Gastrocnemius medialis (tissue), 4 donors: ENCODE results near the gene PEX16. TPM values are rescaled to one million over a fixed set of nuclear protein-coding genes. Genes with fewer than 3 reads are reported as not detected.
A peak's percentile ranks its signal among the peaks of the same experiment; 100 is the strongest.

ENCODE experiments used
- ATAC-seq, 2 donors: fragments of 150-250 bp; one replicate each; pipeline ENCODE4 v1.9.1; 2016
- DNase-seq, 2 donors: peaks; one replicate each; pipeline ENCODE4 v3.0.0-alpha.2; 2019
- H3K27ac ChIP-seq, 4 donors: fragments of 200-600 bp; sonication (generic); 1 replicate in 1 of 4; 2 replicates in 3 of 4; pipeline ENCODE4 v1.5.1; 2016 to 2018; ENCODE audit warnings: mild to moderate bottlenecking in 2 of 4, moderate library complexity in 1 of 4
- H3K27me3 ChIP-seq, 3 donors: fragments of 200-600 bp; sonication (generic) in 2 of 3; 1 replicate in 1 of 3; 2 replicates in 2 of 3; pipeline versions ENCODE4 v1.5.1 to v1.6.0; 2016 to 2019; ENCODE audit warnings: mild to moderate bottlenecking in 1 of 3, moderate library complexity in 1 of 3
- H3K36me3 ChIP-seq, 2 donors: fragments of 200-600 bp; sonication (generic) in 1 of 2; one replicate each; pipeline ENCODE4 v1.5.1; 2017 to 2018
- H3K4me1 ChIP-seq, 2 donors: fragments of 200-600 bp; sonication (generic) in 1 of 2; one replicate each; pipeline ENCODE4 v1.5.1; 2016 to 2017; ENCODE audit warnings: mild to moderate bottlenecking in 2 of 2
- H3K4me3 ChIP-seq, 4 donors: fragments of 200-600 bp; sonication (generic) in 3 of 4; 1 replicate in 1 of 4; 2 replicates in 3 of 4; pipeline ENCODE4 v1.5.1; 2016 to 2019; ENCODE audit warnings: mild to moderate bottlenecking in 2 of 4
- H3K9me3 ChIP-seq, 3 donors: fragments of 200-600 bp; sonication (generic) in 2 of 3; 1 replicate in 1 of 3; 2 replicates in 2 of 3; pipeline ENCODE4 v1.5.1; 2016 to 2019
- POLR2A ChIP-seq, 2 donors: fragments of 450-650 bp; IDR thresholded peaks; one replicate each; pipeline ENCODE4 v1.6.1; 2017; ENCODE audit warnings: antibody characterized with exemption in 2 of 2, mild to moderate bottlenecking in 2 of 2, moderate library complexity in 2 of 2
- in situ Hi-C, 4 donors: fragments of 200-750 bp; cut with MboI; loops; one replicate each; pipeline versions ENCODE4 v1.15.0 to v1.8.0; 2017; ENCODE audit warnings: low sequenced_read_pairs in 4 of 4
- intact Hi-C: fragments of 100-400 bp; cut with DNase I; formaldehyde crosslinking; loops from one replicate; pipeline ENCODE4 v1.15.1; 2023; ENCODE audit warnings: low total_unique reads
- total RNA-seq, 4 donors: library from RNA; depleted of rRNA; stranded (reverse); fragments of >200 nt; gene quantifications; one replicate each; pipeline versions ENCODE4 v1.1.0 to v1.2.3, GENCODE V29; 2016
- TF ChIP-seq, protein P1 (sequence below), 5 experiments: fragments of 450-650 bp in 3 of 5; fragments of 200-600 bp in 2 of 5; sonication (generic) in 2 of 5; IDR thresholded peaks in 4 of 5; conservative IDR thresholded peaks in 1 of 5; 1 replicate in 4 of 5; 2 replicates in 1 of 5; pipeline ENCODE4 v1.5.1; 2016 to 2019; ENCODE audit warnings: antibody characterized with exemption in 5 of 5, mild to moderate bottlenecking in 3 of 5, moderate library complexity in 3 of 5

PEX16 gene
- total RNA-seq, 4 donors from 2014 or later: 18.5 to 27.2 (median 20.5) TPM

DNA sequence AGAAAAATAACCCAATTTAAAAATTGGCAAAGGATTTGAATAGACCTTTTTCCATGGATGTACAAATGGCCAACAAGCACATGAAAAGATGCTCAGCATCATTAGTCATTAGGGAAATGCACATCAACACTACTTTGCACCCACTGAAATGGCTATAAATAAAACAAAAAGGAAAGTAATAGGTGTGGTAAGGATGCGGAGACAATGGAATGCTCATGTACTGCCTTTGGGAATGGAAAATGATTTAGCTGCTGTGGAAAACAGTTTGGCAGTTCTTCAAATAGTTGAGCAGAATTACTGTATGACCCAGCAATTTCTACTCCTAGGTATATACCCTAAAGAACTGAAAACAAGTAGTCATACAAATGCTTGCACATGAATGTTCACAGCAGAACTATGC is 42.2 kb upstream of the PEX16 start:
- no peak for TF ChIP-seq POLR2A (IDR thresholded peaks at IDR 0.05)
- TF ChIP-seq, protein P1, sequence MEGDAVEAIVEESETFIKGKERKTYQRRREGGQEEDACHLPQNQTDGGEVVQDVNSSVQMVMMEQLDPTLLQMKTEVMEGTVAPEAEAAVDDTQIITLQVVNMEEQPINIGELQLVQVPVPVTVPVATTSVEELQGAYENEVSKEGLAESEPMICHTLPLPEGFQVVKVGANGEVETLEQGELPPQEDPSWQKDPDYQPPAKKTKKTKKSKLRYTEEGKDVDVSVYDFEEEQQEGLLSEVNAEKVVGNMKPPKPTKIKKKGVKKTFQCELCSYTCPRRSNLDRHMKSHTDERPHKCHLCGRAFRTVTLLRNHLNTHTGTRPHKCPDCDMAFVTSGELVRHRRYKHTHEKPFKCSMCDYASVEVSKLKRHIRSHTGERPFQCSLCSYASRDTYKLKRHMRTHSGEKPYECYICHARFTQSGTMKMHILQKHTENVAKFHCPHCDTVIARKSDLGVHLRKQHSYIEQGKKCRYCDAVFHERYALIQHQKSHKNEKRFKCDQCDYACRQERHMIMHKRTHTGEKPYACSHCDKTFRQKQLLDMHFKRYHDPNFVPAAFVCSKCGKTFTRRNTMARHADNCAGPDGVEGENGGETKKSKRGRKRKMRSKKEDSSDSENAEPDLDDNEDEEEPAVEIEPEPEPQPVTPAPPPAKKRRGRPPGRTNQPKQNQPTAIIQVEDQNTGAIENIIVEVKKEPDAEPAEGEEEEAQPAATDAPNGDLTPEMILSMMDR (IDR thresholded peaks at IDR 0.05 in 4 of 5, conservative IDR thresholded peaks at IDR 0.05 in 1 of 5): no peak
- H3K4me1 ChIP-seq: peaks cover 0 to 18% of the 10 kb centered on the region in 2 donors

DNA sequence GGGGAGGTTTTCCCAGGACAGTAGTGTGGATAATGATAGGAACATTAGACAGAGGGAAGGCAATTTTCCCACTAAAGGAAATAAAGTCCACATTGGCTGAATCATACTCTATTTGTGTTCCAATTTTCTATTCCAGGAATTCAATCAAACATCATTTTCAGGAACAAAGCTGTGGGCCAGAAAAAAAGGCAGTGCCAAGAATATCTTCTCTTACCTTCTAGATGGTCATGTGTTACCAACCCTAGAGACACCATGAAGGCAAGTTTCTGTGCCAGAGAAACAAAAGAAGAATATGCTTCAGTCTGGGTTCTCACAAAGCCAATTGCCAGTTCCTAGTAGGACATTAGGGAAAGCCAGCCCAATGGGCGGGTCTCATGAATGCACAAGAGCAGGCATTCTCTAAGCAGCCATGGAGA is 32.3 kb upstream of the PEX16 start:
- intact Hi-C loops: no loop called here
- Histone ChIP-seq H3K27me3 (no peaks in the 10 kb centered on the region), H3K36me3 (peaks cover 0 to 66% of the 10 kb centered on the region in 2 donors), H3K27ac (no peak overlapping the region), H3K4me3 (no peak overlapping the region), H3K9me3 (no peaks in the 10 kb centered on the region), H3K4me1 (peaks cover 8 to 12% of the 10 kb centered on the region in 2 donors)
- DNase-seq (no peak), ATAC-seq (no peak)
- TF ChIP-seq, protein P1 (IDR thresholded peaks at IDR 0.05 in 4 of 5, conservative IDR thresholded peaks at IDR 0.05 in 1 of 5): no peak
- no peak for TF ChIP-seq POLR2A (IDR thresholded peaks at IDR 0.05)
- in situ Hi-C loops: loop anchor here in 1 of 4 donors (25.0 kb wide), 1 partner anchor 362 kb away; no protein-coding TSS in a partner anchor

More for the DNA sequence above, 42.2 kb upstream of the PEX16 start:
- no peak overlapping the region for H3K4me3 ChIP-seq
- ATAC-seq (no peak), DNase-seq (no peak)
- no peaks in the 10 kb centered on the region for H3K27me3 ChIP-seq
- H3K9me3 ChIP-seq: no peaks in the 10 kb centered on the region
- H3K36me3 ChIP-seq: peaks cover 0 to 8% of the 10 kb centered on the region in 2 donors
- H3K27ac ChIP-seq: peak overlapping the region in 1 of 4 donors; percentile 17
- intact Hi-C loops (loop anchor here (10.0 kb wide), 1 partner anchor 345 kb away; no protein-coding TSS in a partner anchor), in situ Hi-C loops (loop anchor here in 2 of 4 donors (5.0 to 25.0 kb wide), 2 partner anchors 47 to 352 kb away; no protein-coding TSS in a partner anchor)

DNA sequence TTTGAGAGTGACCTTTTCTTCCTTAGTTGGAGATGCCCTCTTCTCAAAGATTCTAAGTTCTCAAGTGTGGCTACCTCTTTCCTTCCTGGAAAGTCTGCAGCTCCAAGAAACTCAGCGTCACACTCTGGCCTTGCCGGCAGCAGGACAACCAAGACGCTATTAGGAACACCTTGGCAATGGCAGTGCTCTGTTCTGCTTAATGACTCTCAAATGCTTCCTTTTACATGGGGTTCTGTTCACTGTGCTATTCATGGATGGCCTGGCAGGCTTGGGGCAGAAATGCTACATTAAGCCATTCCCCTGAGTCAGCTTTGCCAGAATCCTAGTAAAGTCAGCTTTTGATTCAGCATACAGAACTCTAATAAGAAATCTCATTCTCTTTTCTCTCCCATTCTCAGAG is 30.7 kb upstream of the PEX16 start:
- H3K27me3 ChIP-seq: no peaks in the 10 kb centered on the region
- no peak overlapping the region for H3K4me3 ChIP-seq
- TF ChIP-seq POLR2A (IDR thresholded peaks at IDR 0.05): no peak
- TF ChIP-seq, protein P1 (IDR thresholded peaks at IDR 0.05 in 4 of 5, conservative IDR thresholded peaks at IDR 0.05 in 1 of 5): no peak
- H3K4me1 ChIP-seq: peaks cover 10 to 12% of the 10 kb centered on the region in 2 donors
- H3K27ac ChIP-seq: no peak overlapping the region
- intact Hi-C loops (no loop called here), in situ Hi-C loops (no loop called here)
- no peak for ATAC-seq
- H3K36me3 ChIP-seq: peaks cover 0 to 64% of the 10 kb centered on the region in 2 donors
- H3K9me3 ChIP-seq: no peaks in the 10 kb centered on the region
- DNase-seq: no peak

DNA sequence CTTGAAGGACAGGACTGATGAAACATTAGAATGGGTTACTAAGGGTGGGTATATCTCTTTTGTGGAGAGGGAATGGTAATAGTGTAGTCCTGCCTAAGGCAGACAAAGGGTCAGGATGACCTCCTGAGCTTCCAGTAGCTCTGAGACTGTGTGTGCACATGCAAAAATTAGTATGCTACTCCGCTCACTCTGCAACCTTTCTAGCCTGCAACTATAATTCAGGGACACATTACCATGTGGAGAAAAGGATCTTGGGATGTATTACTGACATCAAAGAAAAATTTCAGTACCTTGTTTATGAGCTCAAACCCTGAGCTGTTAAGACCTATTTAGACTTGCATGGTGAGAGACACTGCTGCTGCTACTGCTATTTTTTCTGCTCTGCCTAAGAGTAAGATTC is 30.2 kb upstream of the PEX16 start:
- intact Hi-C loops: no loop called here
- no peak for ATAC-seq
- H3K27ac ChIP-seq: no peak overlapping the region
- H3K4me3 ChIP-seq: no peak overlapping the region
- peaks cover 0 to 61% of the 10 kb centered on the region in 2 donors for H3K36me3 ChIP-seq
- in situ Hi-C loops: no loop called here
- DNase-seq: no peak
- H3K9me3 ChIP-seq: no peaks in the 10 kb centered on the region
- TF ChIP-seq POLR2A (IDR thresholded peaks at IDR 0.05): no peak
- TF ChIP-seq, protein P1 (IDR thresholded peaks at IDR 0.05 in 4 of 5, conservative IDR thresholded peaks at IDR 0.05 in 1 of 5): no peak
- H3K27me3 ChIP-seq: no peaks in the 10 kb centered on the region
- H3K4me1 ChIP-seq: peaks cover 10 to 12% of the 10 kb centered on the region in 2 donors
